K562 (cell line): ENCODE data around the gene KMT5B. TPM values are rescaled to one million over a fixed set of nuclear protein-coding genes. Genes with fewer than 3 reads are reported as not detected.

Experiments
- BDP1 ChIP-seq: IDR thresholded peaks from 3 replicates; pipeline ENCODE4 v1.6.1; 2011; ENCODE audit not compliant: insufficient read length, insufficient read depth
- CAMTA2 ChIP-seq: fragments of 250-450 bp; sonication (Bioruptor Pico); conservative IDR thresholded peaks from 2 replicates; pipeline ENCODE4 v1.5.1; 2022
- FOXJ2 ChIP-seq: fragments of 200-800 bp; sonication (Bioruptor generic); IDR thresholded peaks from 2 replicates; pipeline ENCODE4 v1.6.1; 2016; ENCODE audit warnings: missing genetic modification characterization, missing compliant biosample characterization
- HDAC1 ChIP-seq, 2 experiments: fragments of 450-650 bp; IDR thresholded peaks; 2 replicates each; pipeline ENCODE4 v1.6.1; 2016 to 2017; ENCODE audit warnings: inconsistent platforms in 1 of 2, mild to moderate bottlenecking in 1 of 2, moderate library complexity in 1 of 2
- HOXB6 ChIP-seq: fragments of 250-450 bp; sonication (Bioruptor Pico); IDR thresholded peaks from 2 replicates; pipeline ENCODE4 v1.5.1; 2022; ENCODE audit warnings: mild to moderate bottlenecking, borderline replicate concordance
- MXI1 ChIP-seq: IDR thresholded peaks from 2 replicates; pipeline ENCODE4 v1.6.1; 2011; ENCODE audit warnings: low read depth, mild to moderate bottlenecking, improper control_type of control experiment, low read length
- RCOR1 ChIP-seq, 2 experiments: IDR thresholded peaks; 2 replicates each; pipeline ENCODE4 v1.6.1; 2012; ENCODE audit warnings: low read depth in 2 of 2, low read length in 2 of 2, borderline replicate concordance in 1 of 2, improper control_type of control experiment in 1 of 2
- SIN3B ChIP-seq: fragments of 450-650 bp; IDR thresholded peaks from 2 replicates; pipeline ENCODE4 v1.6.1; 2017; ENCODE audit warnings: low read depth, mild to moderate bottlenecking, moderate library complexity
- UBTF ChIP-seq, 2 experiments: IDR thresholded peaks; 2 replicates each; pipeline ENCODE4 v1.6.1; 2012; ENCODE audit warnings: improper control_type of control experiment in 2 of 2, low read depth in 2 of 2, low read length in 2 of 2, borderline replicate concordance in 1 of 2
- ZFX ChIP-seq: sonication (generic); formaldehyde crosslinking; IDR thresholded peaks from 2 replicates; pipeline ENCODE4 v1.8.0; 2022; ENCODE audit warnings: mild to moderate bottlenecking, missing genetic modification reagents, moderate library complexity
- ZNF23 ChIP-seq: fragments of 250-450 bp; sonication (Bioruptor Pico); IDR thresholded peaks from 2 replicates; pipeline ENCODE4 v1.4.0; 2020; ENCODE audit warnings: mild to moderate bottlenecking
- ZNF354B ChIP-seq: fragments of 250-450 bp; sonication (Bioruptor Pico); IDR thresholded peaks from 2 replicates; pipeline ENCODE4 v1.4.0; 2020
- ZNF589 ChIP-seq: fragments of 200-800 bp; sonication (Bioruptor generic); IDR thresholded peaks from 2 replicates; pipeline ENCODE4 v1.6.1; 2016; ENCODE audit warnings: low read depth, missing genetic modification characterization, missing compliant biosample characterization
- polyA plus RNA-seq, 8 experiments: library from polyadenylated mRNA; depleted of rRNA in 4 of 8; stranded (reverse) in 5 of 8; unstranded in 3 of 8; fragments of >200 nt; fragmentation: Nextera tagmentation in 2 of 8; fragmentation: Illumina TruSeq in 1 of 8; extraction: Ambion mirVana in 2 of 8; extraction: Trizol in 1 of 8; gene quantifications; 2 replicates each; pipeline versions ENCODE4 v1.2.1 to v1.2.3, GENCODE V29; 2011 to 2014; ENCODE audit warnings: inconsistent platforms in 1 of 8, missing spikeins in 1 of 8
- total RNA-seq, 7 experiments: library from RNA; depleted of rRNA in 6 of 7; stranded (reverse); fragments of >200 nt in 6 of 7; fragmentation: Illumina TruSeq in 2 of 7; extraction: Trizol in 2 of 7; gene quantifications; 2 replicates each; pipeline versions ENCODE4 v1.2.1 to v1.2.3, GENCODE V29; 2011 to 2021; ENCODE audit warnings: low replicate concordance in 1 of 7
- TF ChIP-seq, protein P1 (sequence below), 2 experiments: fragments of 450-650 bp in 1 of 2; sonication (generic) in 1 of 2; formaldehyde crosslinking in 1 of 2; IDR thresholded peaks; 2 replicates each; pipeline versions ENCODE4 v1.7.1 to v1.9.0; 2016 to 2022; ENCODE audit warnings: inconsistent platforms in 1 of 2, mild to moderate bottlenecking in 1 of 2, missing genetic modification reagents in 1 of 2
- TF ChIP-seq, protein P2 (sequence below): sonication (generic); formaldehyde crosslinking; IDR thresholded peaks from 2 replicates; pipeline ENCODE4 v1.8.0; 2022; ENCODE audit warnings: mild to moderate bottlenecking, low read depth, missing genetic modification reagents

The KMT5B gene
- total and polyA plus RNA-seq, 9 of the 15 experiments (the other 6 are each of a cell fraction or from before 2014, with no cell fraction given): 7.3 to 27.3 (median 20.9) TPM

GRCh38 chr11:68128682-68129327 is 84.3 kb downstream of the KMT5B start (continued):
- TF ChIP-seq, protein P1, sequence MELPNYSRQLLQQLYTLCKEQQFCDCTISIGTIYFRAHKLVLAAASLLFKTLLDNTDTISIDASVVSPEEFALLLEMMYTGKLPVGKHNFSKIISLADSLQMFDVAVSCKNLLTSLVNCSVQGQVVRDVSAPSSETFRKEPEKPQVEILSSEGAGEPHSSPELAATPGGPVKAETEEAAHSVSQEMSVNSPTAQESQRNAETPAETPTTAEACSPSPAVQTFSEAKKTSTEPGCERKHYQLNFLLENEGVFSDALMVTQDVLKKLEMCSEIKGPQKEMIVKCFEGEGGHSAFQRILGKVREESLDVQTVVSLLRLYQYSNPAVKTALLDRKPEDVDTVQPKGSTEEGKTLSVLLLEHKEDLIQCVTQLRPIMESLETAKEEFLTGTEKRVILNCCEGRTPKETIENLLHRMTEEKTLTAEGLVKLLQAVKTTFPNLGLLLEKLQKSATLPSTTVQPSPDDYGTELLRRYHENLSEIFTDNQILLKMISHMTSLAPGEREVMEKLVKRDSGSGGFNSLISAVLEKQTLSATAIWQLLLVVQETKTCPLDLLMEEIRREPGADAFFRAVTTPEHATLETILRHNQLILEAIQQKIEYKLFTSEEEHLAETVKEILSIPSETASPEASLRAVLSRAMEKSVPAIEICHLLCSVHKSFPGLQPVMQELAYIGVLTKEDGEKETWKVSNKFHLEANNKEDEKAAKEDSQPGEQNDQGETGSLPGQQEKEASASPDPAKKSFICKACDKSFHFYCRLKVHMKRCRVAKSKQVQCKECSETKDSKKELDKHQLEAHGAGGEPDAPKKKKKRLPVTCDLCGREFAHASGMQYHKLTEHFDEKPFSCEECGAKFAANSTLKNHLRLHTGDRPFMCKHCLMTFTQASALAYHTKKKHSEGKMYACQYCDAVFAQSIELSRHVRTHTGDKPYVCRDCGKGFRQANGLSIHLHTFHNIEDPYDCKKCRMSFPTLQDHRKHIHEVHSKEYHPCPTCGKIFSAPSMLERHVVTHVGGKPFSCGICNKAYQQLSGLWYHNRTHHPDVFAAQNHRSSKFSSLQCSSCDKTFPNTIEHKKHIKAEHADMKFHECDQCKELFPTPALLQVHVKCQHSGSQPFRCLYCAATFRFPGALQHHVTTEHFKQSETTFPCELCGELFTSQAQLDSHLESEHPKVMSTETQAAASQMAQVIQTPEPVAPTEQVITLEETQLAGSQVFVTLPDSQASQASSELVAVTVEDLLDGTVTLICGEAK (IDR thresholded peaks at IDR 0.05): no peak
- TF ChIP-seq, protein P1 (CRISPR knock-in tag; IDR thresholded peaks at IDR 0.05): no peak
- TF ChIP-seq ZNF23: no peak
- peak; percentile 85 to 99; a peak in 3 of 4 replicates for TF ChIP-seq UBTF (IDR thresholded peaks at IDR 0.05; ENCODE audit: borderline replicate concordance in 1 of 2, low read depth in 2 of 2, low read length in 2 of 2)
- no peak for TF ChIP-seq SIN3B
- no peak for TF ChIP-seq ZNF354B (CRISPR knock-in tag)
- no peak for TF ChIP-seq FOXJ2 (tag)
- no peak for TF ChIP-seq MXI1
- 0 out of 4 replicates have a peak, but pooled peaks of 1 of the 2 experiments have one; percentile 28 for TF ChIP-seq HDAC1 (IDR thresholded peaks at IDR 0.05)
- no peak for TF ChIP-seq CAMTA2 (CRISPR knock-in tag)
- TF ChIP-seq ZNF589 (CRISPR knock-in tag): no peak
- peak in 1 of 2 experiments; percentile 32; a peak in 1 of 4 replicates for TF ChIP-seq RCOR1 (IDR thresholded peaks at IDR 0.05; ENCODE audit: borderline replicate concordance in 1 of 2, low read depth in 2 of 2, low read length in 2 of 2)
- no peak; the same call in 1 of the 2 replicates for TF ChIP-seq ZFX (CRISPR knock-in tag)
- TF ChIP-seq BDP1: no peak
- TF ChIP-seq, protein P2, sequence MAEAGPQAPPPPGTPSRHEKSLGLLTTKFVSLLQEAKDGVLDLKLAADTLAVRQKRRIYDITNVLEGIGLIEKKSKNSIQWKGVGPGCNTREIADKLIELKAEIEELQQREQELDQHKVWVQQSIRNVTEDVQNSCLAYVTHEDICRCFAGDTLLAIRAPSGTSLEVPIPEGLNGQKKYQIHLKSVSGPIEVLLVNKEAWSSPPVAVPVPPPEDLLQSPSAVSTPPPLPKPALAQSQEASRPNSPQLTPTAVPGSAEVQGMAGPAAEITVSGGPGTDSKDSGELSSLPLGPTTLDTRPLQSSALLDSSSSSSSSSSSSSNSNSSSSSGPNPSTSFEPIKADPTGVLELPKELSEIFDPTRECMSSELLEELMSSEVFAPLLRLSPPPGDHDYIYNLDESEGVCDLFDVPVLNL: no peak
- no peak for TF ChIP-seq HOXB6
